HEK293T (cell line): ENCODE data around the gene PHRF1.

Experiments used
- CTBP1 ChIP-seq: fragments of 450-650 bp; IDR thresholded peaks from 2 replicates; pipeline ENCODE4 v1.6.1; 2016; ENCODE audit warnings: borderline replicate concordance
- FOXA1 ChIP-seq: fragments of 450-650 bp; IDR thresholded peaks from 2 replicates; pipeline ENCODE4 v1.6.1; 2016; ENCODE audit warnings: mild to moderate bottlenecking
- LEF1 ChIP-seq: fragments of 450-650 bp; IDR thresholded peaks from 2 replicates; pipeline ENCODE4 v1.6.1; 2017; ENCODE audit warnings: mild to moderate bottlenecking, borderline replicate concordance
- NFRKB ChIP-seq: fragments of 450-650 bp; IDR thresholded peaks from 2 replicates; pipeline ENCODE4 v1.6.1; 2016; ENCODE audit warnings: mild to moderate bottlenecking, moderate library complexity
- SUZ12 ChIP-seq: fragments of 450-650 bp; IDR thresholded peaks from 2 replicates; pipeline ENCODE4 v1.6.1; 2016; ENCODE audit warnings: mild to moderate bottlenecking
- TARDBP ChIP-seq: fragments of 450-650 bp; IDR thresholded peaks from 2 replicates; pipeline ENCODE4 v1.6.1; 2016

GRCh38 chr11:609341-609811, 33.1 kb downstream of the PHRF1 start:
- TF ChIP-seq TARDBP (no peak), NFRKB (no peak), CTBP1 (no peak), FOXA1 (no peak), LEF1 (no peak), SUZ12 (no peak)
